Naive thymus-derived CD4-positive, alpha-beta T cell (primary cell): Measurements from ENCODE around the gene TTF1. TPM values are rescaled to one million over a fixed set of nuclear protein-coding genes. Genes with fewer than 3 reads are reported as not detected.

Experiments
- ATAC-seq: fragments of 150-1000 bp; cut with Tn5 transposase; 2 replicates; pipeline ENCODE4 v1.10.0; 2021; ENCODE audit warnings: mild to moderate bottlenecking, moderate library complexity
- CTCF ChIA-PET: fragments of 350-600 bp; sonication (Branson Sonifier 250); formaldehyde crosslinking; loops from one replicate; lab custom pipeline; 2021; ENCODE audit warnings: antibody characterized with exemption; lab: Charles Lee
- POLR2A ChIA-PET: fragments of 350-600 bp; sonication (Branson Sonifier 250); formaldehyde crosslinking; loops from one replicate; lab custom pipeline; 2021; ENCODE audit warnings: antibody characterized with exemption, inconsistent platforms; lab: Charles Lee
- DNase-seq, 9 donors: peaks; one replicate each; pipeline versions ENCODE4 v3.0.0 to v3.0.0-alpha.2; 2020 to 2022; ENCODE audit warnings: mixed read lengths in 1 of 9
- H3K27ac ChIP-seq: one replicate; pipeline ENCODE4 v1.7.0; 2013; ENCODE audit warnings: mild to moderate bottlenecking, low read depth, low read length, moderate library complexity
- H3K27me3 ChIP-seq, 2 donors: one replicate each; pipeline ENCODE4 v1.7.0; 2013; ENCODE audit warnings: low read length in 2 of 2, mild to moderate bottlenecking in 2 of 2, moderate library complexity in 2 of 2; ENCODE audit not compliant: control insufficient read depth in 2 of 2, insufficient read depth in 2 of 2
- H3K36me3 ChIP-seq, 3 experiments: 1 replicate in 2 of 3; 2 replicates in 1 of 3; pipeline ENCODE4 v1.7.0; 2013; ENCODE audit warnings: low read length in 3 of 3, mild to moderate bottlenecking in 3 of 3, moderate library complexity in 1 of 3; ENCODE audit not compliant: insufficient read depth in 3 of 3, control insufficient read depth in 2 of 3
- H3K4me1 ChIP-seq, 2 donors: one replicate each; pipeline ENCODE4 v1.7.0; 2013; ENCODE audit warnings: low read length in 2 of 2, mild to moderate bottlenecking in 2 of 2, moderate library complexity in 1 of 2; ENCODE audit not compliant: control insufficient read depth in 2 of 2, insufficient read depth in 2 of 2
- H3K4me3 ChIP-seq: 2 replicates; pipeline ENCODE4 v1.7.0; 2013; ENCODE audit warnings: mild to moderate bottlenecking, low read length
- H3K9me3 ChIP-seq, 3 experiments: 1 replicate in 2 of 3; 2 replicates in 1 of 3; pipeline ENCODE4 v1.7.0; 2013; ENCODE audit warnings: low read length in 3 of 3; ENCODE audit not compliant: control insufficient read depth in 2 of 3
- H3K27ac Mint-ChIP-seq, 9 donors: one replicate each; pipeline ENCODE4 v1.8.0; 2020 to 2022; ENCODE audit warnings: mixed read lengths in 9 of 9, mild to moderate bottlenecking in 8 of 9, moderate library complexity in 5 of 9, inconsistent platforms in 2 of 9
- H3K27me3 Mint-ChIP-seq, 5 donors: one replicate each; pipeline ENCODE4 v1.8.0; 2021 to 2022; ENCODE audit warnings: mixed read lengths in 5 of 5, mild to moderate bottlenecking in 1 of 5
- H3K36me3 Mint-ChIP-seq, 5 donors: one replicate each; pipeline ENCODE4 v1.8.0; 2020 to 2022; ENCODE audit warnings: mixed read lengths in 5 of 5, mild to moderate bottlenecking in 3 of 5, inconsistent platforms in 1 of 5
- H3K4me1 Mint-ChIP-seq, 7 donors: one replicate each; pipeline ENCODE4 v1.8.0; 2020 to 2022; ENCODE audit warnings: mixed read lengths in 7 of 7, mild to moderate bottlenecking in 3 of 7, inconsistent platforms in 1 of 7
- H3K4me3 Mint-ChIP-seq, 10 donors: one replicate each; pipeline ENCODE4 v1.8.0; 2020 to 2022; ENCODE audit warnings: mild to moderate bottlenecking in 10 of 10, mixed read lengths in 10 of 10, moderate library complexity in 6 of 10, inconsistent platforms in 2 of 10
- H3K9me3 Mint-ChIP-seq, 11 donors: one replicate each; pipeline ENCODE4 v1.8.0; 2020 to 2022; ENCODE audit warnings: mixed read lengths in 11 of 11, mild to moderate bottlenecking in 4 of 11, inconsistent platforms in 1 of 11, moderate library complexity in 1 of 11
- intact Hi-C, 2 donors: fragments of 100-400 bp; cut with micrococcal nuclease; formaldehyde crosslinking; loops; one replicate each; pipeline ENCODE4 v1.15.1; 2023
- polyA plus RNA-seq, 2 donors: library from polyadenylated mRNA; unstranded; fragments of 300-500 nt; fragmentation: Illumina TruSeq; gene quantifications; one replicate each; pipeline ENCODE4 v1.2.3, GENCODE V29; 2021
- total RNA-seq, 6 experiments: library from RNA in 5 of 6; stranded (reverse) in 5 of 6; gene quantifications; 1 replicate in 5 of 6; 2 replicates in 1 of 6; pipeline ENCODE4 v1.2.3 and lab custom pipeline; 2021 to 2026

Gene TTF1
- total and polyA plus RNA-seq, 7 experiments from 2014 or later: 6.3 to 26.0 (median 10.9) TPM

GRCh38 chr9:132446887-132447286 is 40.2 kb upstream of the TTF1 start:
- H3K4me1 Mint-ChIP-seq: peaks cover 0 to 8% (median 0%) of the 10 kb centered on the region in 7 donors
- peaks cover 0 to 5% (median 0%) of the 10 kb centered on the region in 11 donors for H3K9me3 Mint-ChIP-seq
- no peaks in the 10 kb centered on the region for H3K36me3 ChIP-seq
- H3K27ac ChIP-seq: no peak overlapping the region
- peaks cover 0 to 3% of the 10 kb centered on the region in 2 donors for H3K27me3 ChIP-seq
- DNase-seq (no peak), ATAC-seq (no peak)
- no peak overlapping the region for H3K4me3 Mint-ChIP-seq
- ChIA-PET CTCF (no interaction called here), POLR2A (no interaction called here)
- intact Hi-C loops: no loop called here
- no peaks in the 10 kb centered on the region for H3K9me3 ChIP-seq
- H3K27me3 Mint-ChIP-seq: peaks cover 15 to 52% (median 29%) of the 10 kb centered on the region in 5 donors
- H3K36me3 Mint-ChIP-seq: no peaks in the 10 kb centered on the region
- H3K4me1 ChIP-seq: peaks cover 0 to 8% of the 10 kb centered on the region in 2 donors
- H3K27ac Mint-ChIP-seq: no peak overlapping the region
- no peak overlapping the region for H3K4me3 ChIP-seq

- ATAC-seq: no peak
- intact Hi-C loops: no loop called here
- Histone ChIP-seq H3K36me3 (no peaks in the 10 kb centered on the region), H3K4me3 (no peak overlapping the region), H3K4me1 (no peaks in the 10 kb centered on the region), H3K27ac (no peak overlapping the region), H3K27me3 (peaks cover 0 to 7% of the 10 kb centered on the region in 2 donors), H3K9me3 (no peaks in the 10 kb centered on the region)
- H3K36me3 Mint-ChIP-seq: no peaks in the 10 kb centered on the region
- peaks cover 26 to 56% (median 43%) of the 10 kb centered on the region in 5 donors for H3K27me3 Mint-ChIP-seq
- ChIA-PET POLR2A (no interaction called here), CTCF (no interaction called here)
- no peak overlapping the region for H3K27ac Mint-ChIP-seq
- DNase-seq: no peak
- no peak overlapping the region for H3K4me3 Mint-ChIP-seq
- H3K9me3 Mint-ChIP-seq: peaks cover 0 to 3% (median 0%) of the 10 kb centered on the region in 11 donors
- peaks cover 0 to 1% (median 0%) of the 10 kb centered on the region in 7 donors for H3K4me1 Mint-ChIP-seq
These were observed 37.4 kb upstream of the TTF1 start for GRCh38 chr9:132443951-132444607.

- H3K4me1 Mint-ChIP-seq: peaks cover 0 to 4% (median 0%) of the 10 kb centered on the region in 7 donors
- peaks cover 0 to 3% of the 10 kb centered on the region in 2 donors for H3K27me3 ChIP-seq
- H3K9me3 Mint-ChIP-seq: peaks cover 0 to 3% (median 0%) of the 10 kb centered on the region in 11 donors
- ATAC-seq: no peak
- no peaks in the 10 kb centered on the region for H3K4me1 ChIP-seq
- H3K27ac Mint-ChIP-seq: no peak overlapping the region
- DNase-seq: no peak
- H3K9me3 ChIP-seq: no peaks in the 10 kb centered on the region
- peaks cover 29 to 60% (median 48%) of the 10 kb centered on the region in 5 donors for H3K27me3 Mint-ChIP-seq
- intact Hi-C loops: no loop called here
- H3K27ac ChIP-seq: no peak overlapping the region
- ChIA-PET POLR2A (no interaction called here), CTCF (interaction anchor here (0.6 kb wide), 1 partner anchor 9 kb away, joined by 4 read pairs; no protein-coding TSS in a partner anchor)
- H3K36me3 Mint-ChIP-seq: peaks cover 0 to 4% (median 0%) of the 10 kb centered on the region in 5 donors
- no peak overlapping the region for H3K4me3 Mint-ChIP-seq
- no peak overlapping the region for H3K4me3 ChIP-seq
- H3K36me3 ChIP-seq: no peaks in the 10 kb centered on the region
These were observed 34.8 kb upstream of the TTF1 start for GRCh38 chr9:132441404-132441803.

- H3K4me1 ChIP-seq: no peaks in the 10 kb centered on the region
- H3K27ac ChIP-seq: no peak overlapping the region
- peaks cover 0 to 3% (median 0%) of the 10 kb centered on the region in 11 donors for H3K9me3 Mint-ChIP-seq
- H3K9me3 ChIP-seq: no peaks in the 10 kb centered on the region
- intact Hi-C loops: no loop called here
- H3K36me3 ChIP-seq: no peaks in the 10 kb centered on the region
- H3K4me3 ChIP-seq: no peak overlapping the region
- DNase-seq (no peak), ATAC-seq (no peak)
- ChIA-PET POLR2A (no interaction called here), CTCF (no interaction called here)
- no peak overlapping the region for H3K4me3 Mint-ChIP-seq
- H3K27me3 Mint-ChIP-seq: peaks cover 32 to 62% (median 44%) of the 10 kb centered on the region in 5 donors
- H3K27me3 ChIP-seq: peaks cover 0 to 3% of the 10 kb centered on the region in 2 donors
- peaks cover 0 to 4% (median 0%) of the 10 kb centered on the region in 7 donors for H3K4me1 Mint-ChIP-seq
- H3K27ac Mint-ChIP-seq: no peak overlapping the region
- peaks cover 0 to 4% (median 0%) of the 10 kb centered on the region in 5 donors for H3K36me3 Mint-ChIP-seq
These were observed 34.1 kb upstream of the TTF1 start for GRCh38 chr9:132440735-132441134.

- H3K4me1 ChIP-seq: no peaks in the 10 kb centered on the region
- Mint-ChIP-seq H3K27me3 (peaks cover 24 to 52% (median 49%) of the 10 kb centered on the region in 5 donors), H3K27ac (no peak overlapping the region), H3K9me3 (peaks cover 0 to 3% (median 0%) of the 10 kb centered on the region in 11 donors), H3K4me1 (peaks cover 0 to 4% (median 0%) of the 10 kb centered on the region in 7 donors), H3K4me3 (no peak overlapping the region), H3K36me3 (peaks cover 0 to 4% (median 0%) of the 10 kb centered on the region in 5 donors)
- no peak overlapping the region for H3K27ac ChIP-seq
- H3K9me3 ChIP-seq: no peaks in the 10 kb centered on the region
- ATAC-seq (no peak), DNase-seq (no peak)
- peaks cover 0 to 3% of the 10 kb centered on the region in 2 donors for H3K27me3 ChIP-seq
- ChIA-PET CTCF (no interaction called here), POLR2A (no interaction called here)
- intact Hi-C loops: no loop called here
- no peak overlapping the region for H3K4me3 ChIP-seq
- no peaks in the 10 kb centered on the region for H3K36me3 ChIP-seq
These were observed 32.5 kb upstream of the TTF1 start for GRCh38 chr9:132439153-132439552.

- POLR2A ChIA-PET: no interaction called here
- Histone ChIP-seq H3K27ac (no peak overlapping the region), H3K9me3 (no peaks in the 10 kb centered on the region), H3K4me1 (no peaks in the 10 kb centered on the region), H3K4me3 (no peak overlapping the region), H3K27me3 (no peaks in the 10 kb centered on the region), H3K36me3 (no peaks in the 10 kb centered on the region)
- intact Hi-C loops: no loop called here
- ATAC-seq: no peak
- peaks cover 0 to 4% (median 0%) of the 10 kb centered on the region in 7 donors for H3K4me1 Mint-ChIP-seq
- DNase-seq: no peak
- peaks cover 31 to 60% (median 47%) of the 10 kb centered on the region in 5 donors for H3K27me3 Mint-ChIP-seq
- no peak overlapping the region for H3K4me3 Mint-ChIP-seq
- H3K27ac Mint-ChIP-seq: peak overlapping the region in 1 of 9 donors; percentile 6
- H3K36me3 Mint-ChIP-seq: peaks cover 0 to 4% (median 0%) of the 10 kb centered on the region in 5 donors
- peaks cover 0 to 4% (median 0%) of the 10 kb centered on the region in 11 donors for H3K9me3 Mint-ChIP-seq
- CTCF ChIA-PET: no interaction called here
These were observed 28.2 kb upstream of the TTF1 start for GRCh38 chr9:132434881-132435280.
